Stimulated activated CD8-positive, alpha-beta memory T cell treated with anti-CD3 and anti-CD28 coated beads, Interleukin-7, amount 100 ng/mL, for 4 hours (primary cell): Measurements from ENCODE around the gene MARCHF3.
"Not testable (repeated sequence)": the region's sequence is repeated elsewhere in the genome, so short reads cannot be mapped to it uniquely, and the experiment has no call there.

Source experiments
- DNase-seq, 2 donors: peaks; one replicate each; pipeline ENCODE4 v3.0.0-alpha.2; 2020; ENCODE audit warnings: low read depth in 2 of 2

Gene MARCHF3

GRCh38 chr5:127051591-127051990 is 21.2 kb upstream of the MARCHF3 start:
- DNase-seq: no peak

GRCh38 chr5:127046343-127047072 is 16.1 kb upstream of the MARCHF3 start:
- no peak for DNase-seq

- no peak for DNase-seq
Measured at GRCh38 chr5:127042593-127042992, 12.2 kb upstream of the MARCHF3 start.

- no peak for DNase-seq
Measured at GRCh38 chr5:127041571-127041970, 11.2 kb upstream of the MARCHF3 start.

- DNase-seq: no peak
Measured at GRCh38 chr5:127040796-127041520, 10.6 kb upstream of the MARCHF3 start.

- no peak for DNase-seq
Measured at GRCh38 chr5:127038550-127038949, 8.2 kb upstream of the MARCHF3 start.

GRCh38 chr5:127031863-127032232 is 1.5 kb upstream of the MARCHF3 start:
- no peak for DNase-seq

- peak in 1 of 2 donors; percentile 6 for DNase-seq
Measured at GRCh38 chr5:127031147-127031862, 947 bp upstream of the MARCHF3 start.

- peak in 1 of 2 donors; percentile 19 for DNase-seq
Measured at GRCh38 chr5:127029581-127030258, 638 bp downstream of the MARCHF3 start.

GRCh38 chr5:127028822-127029457 is 1.4 kb downstream of the MARCHF3 start:
- no peak for DNase-seq

- DNase-seq: no peak
Measured at GRCh38 chr5:127027539-127027938, 2.8 kb downstream of the MARCHF3 start.

- DNase-seq: no peak
Measured at GRCh38 chr5:127026166-127026565, 4.2 kb downstream of the MARCHF3 start.

GRCh38 chr5:127025467-127025866 is 4.9 kb downstream of the MARCHF3 start:
- no peak for DNase-seq

GRCh38 chr5:127024821-127025220 is 5.5 kb downstream of the MARCHF3 start:
- no peak for DNase-seq

GRCh38 chr5:127023552-127024191 is 6.7 kb downstream of the MARCHF3 start:
- DNase-seq: not testable (repeated sequence)

GRCh38 chr5:127022846-127023245 is 7.5 kb downstream of the MARCHF3 start:
- no peak for DNase-seq

GRCh38 chr5:127019928-127020327 is 10.4 kb downstream of the MARCHF3 start:
- DNase-seq: no peak

GRCh38 chr5:127016722-127017121 is 13.6 kb downstream of the MARCHF3 start:
- DNase-seq: not testable (repeated sequence)

- no peak for DNase-seq
Measured at GRCh38 chr5:127015716-127016115, 14.6 kb downstream of the MARCHF3 start.

- no peak for DNase-seq
Measured at GRCh38 chr5:127014573-127014972, 15.8 kb downstream of the MARCHF3 start.

- no peak for DNase-seq
Measured at GRCh38 chr5:127013407-127013806, 17.0 kb downstream of the MARCHF3 start.
